Measurements from ENCODE around the gene DDX31.
"Not testable (repeated sequence)": the region's sequence is repeated elsewhere in the genome, so short reads cannot be mapped to it uniquely, and the experiment has no call there.

Gene DDX31

DNA sequence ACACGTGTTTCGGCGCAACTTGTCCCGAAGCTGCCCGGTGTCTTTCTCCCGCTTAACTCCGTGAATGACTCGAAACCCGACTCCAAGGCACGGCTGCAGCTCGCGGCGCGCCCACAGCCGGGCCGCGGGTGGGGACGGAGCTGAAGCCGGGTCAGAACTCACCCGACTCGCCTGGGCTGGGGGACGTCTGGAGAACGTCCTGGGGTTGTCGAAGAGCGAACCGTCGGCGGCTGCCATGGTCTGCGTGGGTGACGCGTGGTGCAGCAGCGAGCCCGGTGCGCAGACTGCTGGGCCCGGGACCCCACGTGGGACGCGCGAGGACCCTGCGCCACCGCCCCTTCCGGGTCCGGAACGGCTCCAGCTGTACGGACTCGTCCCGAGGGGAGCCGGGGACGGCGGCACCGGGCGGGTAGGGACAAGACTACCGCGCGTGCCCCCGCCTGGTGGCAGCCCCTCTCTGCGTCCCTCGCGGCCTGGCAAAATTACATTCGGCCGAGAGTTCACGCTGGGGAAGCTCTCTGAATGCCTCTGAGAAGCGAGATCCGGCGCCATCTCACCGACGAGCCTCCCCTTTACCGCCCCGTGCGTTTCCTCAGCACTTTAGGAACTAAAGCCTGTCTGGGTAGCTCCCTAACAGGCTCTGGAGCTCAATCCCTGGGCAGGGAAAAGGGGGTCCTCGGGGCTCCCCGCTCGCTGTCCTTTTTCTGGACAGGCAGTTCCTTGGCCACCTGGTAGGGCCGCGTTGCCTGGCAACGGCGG, at the start of gene DDX31:
DDX31 (minus strand) TSS at position 286 of the 759 bp plus-strand sequence; CDS start at position 237, 49 bp downstream.
- H3K9me3 Mint-ChIP-seq, result no peaks in the 10 kb centered on the region
- peak; percentile 93 for ATAC-seq
- peak; percentile 92 to 96 for DNase-seq (ENCODE audit: low spot score in 2 of 2)
- peaks cover 30% of the 10 kb centered on the region for H3K4me1 Mint-ChIP-seq
- peaks cover 32% of the 10 kb centered on the region for H3K36me3 Mint-ChIP-seq
- peak within 1 kb of the TSS; percentile 89 for H3K4me3 Mint-ChIP-seq
- H3K27ac Mint-ChIP-seq, result peak within 1 kb of the TSS; percentile 94

DNA sequence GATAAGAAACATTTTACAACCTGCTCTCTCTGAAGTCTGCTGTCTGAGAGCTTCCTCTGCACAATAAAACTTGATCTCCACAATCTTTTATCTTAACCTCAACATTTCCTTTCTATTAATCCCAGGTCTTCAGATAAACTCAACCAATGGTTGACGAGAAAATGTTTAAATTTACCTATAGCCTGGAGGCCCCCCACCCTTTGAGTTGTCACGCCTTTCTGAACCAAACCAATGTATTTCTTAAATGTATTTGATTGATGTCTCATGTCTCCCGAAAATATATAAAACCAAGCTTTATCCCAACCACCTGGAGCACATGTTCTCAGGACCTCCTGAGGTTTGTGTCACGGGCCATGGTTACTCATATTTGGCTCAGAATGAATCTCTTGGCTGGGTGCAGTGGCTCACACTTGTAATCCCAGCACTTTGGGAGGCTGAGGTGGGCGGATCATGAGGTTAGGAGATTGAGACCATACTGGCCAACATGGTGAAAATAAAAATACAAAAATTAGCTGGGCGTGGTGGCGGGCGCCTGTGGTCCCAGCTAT, 48.7 kb upstream of the DDX31 start:
- not testable (repeated sequence) for H3K9me3 Mint-ChIP-seq; H3K27ac Mint-ChIP-seq; H3K36me3 Mint-ChIP-seq; H3K4me3 Mint-ChIP-seq; H3K4me1 Mint-ChIP-seq; ATAC-seq; DNase-seq (ENCODE audit: low spot score in 2 of 2)

DNA sequence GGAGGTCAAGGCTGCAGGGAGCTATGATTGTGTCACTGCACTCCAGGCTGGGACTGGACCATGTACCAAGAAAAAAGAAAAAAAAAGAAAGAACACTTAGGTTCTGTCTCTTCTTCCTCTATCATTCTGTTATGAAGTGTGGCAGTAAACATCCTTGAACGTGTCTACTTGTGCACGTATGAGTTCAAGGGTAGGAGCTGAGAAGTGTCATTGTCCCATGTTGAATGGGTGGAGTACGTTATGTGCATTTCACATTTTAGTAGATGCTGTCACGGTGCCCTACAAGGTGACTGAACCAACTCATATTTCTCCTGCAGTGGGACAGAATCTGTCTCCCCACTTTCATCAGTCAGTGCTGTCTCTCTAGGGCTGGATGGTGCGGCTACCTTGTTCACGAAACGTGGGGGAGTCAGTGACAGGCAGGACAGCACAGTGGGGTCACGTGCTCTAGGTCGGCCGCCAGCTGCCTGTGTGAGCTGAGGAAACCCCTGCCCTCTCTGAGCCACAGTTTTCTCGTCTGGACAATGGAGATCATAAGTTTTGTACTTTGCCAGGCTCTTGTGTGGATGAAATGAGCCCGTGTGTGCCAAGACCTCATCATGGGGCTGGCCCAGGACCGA, 47.7 kb upstream of the DDX31 start:
- Mint-ChIP-seq H3K4me3 (no peak overlapping the region), H3K36me3 (no peaks in the 10 kb centered on the region), H3K27ac (no peak overlapping the region), H3K9me3 (no peaks in the 10 kb centered on the region), H3K4me1 (no peaks in the 10 kb centered on the region)
- DNase-seq (ENCODE audit: low spot score in 2 of 2) (no peak), ATAC-seq (no peak)

DNA sequence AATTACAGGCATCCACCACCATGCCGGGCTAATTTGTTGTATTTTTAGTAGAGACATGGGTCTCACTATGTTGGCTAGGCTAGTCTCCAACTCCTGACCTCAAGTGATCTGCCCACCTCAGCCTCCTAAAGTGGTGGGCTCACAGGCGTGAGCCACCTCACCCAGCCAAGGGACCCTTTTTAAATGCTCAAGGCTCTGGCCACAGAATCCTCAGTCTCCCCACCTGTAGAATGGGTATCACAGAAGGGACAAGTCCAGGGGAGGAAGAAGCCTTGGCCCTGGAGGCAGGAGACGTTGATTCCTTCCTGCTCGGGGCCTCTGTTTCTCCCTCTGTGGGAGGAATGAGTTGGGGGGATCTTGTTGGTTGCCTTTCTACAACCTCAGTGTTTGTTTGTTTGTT, 46.2 kb upstream of the DDX31 start:
- H3K4me1 Mint-ChIP-seq, result no peaks in the 10 kb centered on the region
- no peak overlapping the region for H3K27ac Mint-ChIP-seq
- no peak for ATAC-seq
- H3K9me3 Mint-ChIP-seq, result no peaks in the 10 kb centered on the region
- no peak for DNase-seq (ENCODE audit: low spot score in 2 of 2)
- no peaks in the 10 kb centered on the region for H3K36me3 Mint-ChIP-seq
- no peak overlapping the region for H3K4me3 Mint-ChIP-seq

DNA sequence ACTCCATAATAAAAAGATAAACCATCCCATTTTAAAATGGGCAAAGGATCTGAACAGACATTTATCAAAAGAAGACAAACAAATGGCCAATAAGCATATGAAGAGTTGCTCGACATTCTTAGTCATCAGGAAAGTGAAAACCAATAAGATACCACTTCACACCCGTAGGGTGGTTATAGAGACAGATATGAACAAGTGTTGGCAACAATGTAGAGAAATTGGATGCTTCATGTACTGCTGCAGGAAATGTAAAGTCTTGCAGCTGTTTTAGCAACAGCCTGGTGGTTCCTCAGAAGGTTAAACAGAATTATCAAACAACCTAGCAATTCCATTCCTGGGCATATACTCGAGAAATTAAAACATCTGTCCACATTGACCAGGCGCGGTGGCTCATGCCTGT, 43.0 kb upstream of the DDX31 start:
- H3K4me1 Mint-ChIP-seq, result no peaks in the 10 kb centered on the region
- no peak overlapping the region for H3K27ac Mint-ChIP-seq
- ATAC-seq (peak; percentile 78), DNase-seq (ENCODE audit: low spot score in 2 of 2) (no peak)
- no peaks in the 10 kb centered on the region for H3K9me3 Mint-ChIP-seq
- no peak overlapping the region for H3K4me3 Mint-ChIP-seq
- H3K36me3 Mint-ChIP-seq, result no peaks in the 10 kb centered on the region

DNA sequence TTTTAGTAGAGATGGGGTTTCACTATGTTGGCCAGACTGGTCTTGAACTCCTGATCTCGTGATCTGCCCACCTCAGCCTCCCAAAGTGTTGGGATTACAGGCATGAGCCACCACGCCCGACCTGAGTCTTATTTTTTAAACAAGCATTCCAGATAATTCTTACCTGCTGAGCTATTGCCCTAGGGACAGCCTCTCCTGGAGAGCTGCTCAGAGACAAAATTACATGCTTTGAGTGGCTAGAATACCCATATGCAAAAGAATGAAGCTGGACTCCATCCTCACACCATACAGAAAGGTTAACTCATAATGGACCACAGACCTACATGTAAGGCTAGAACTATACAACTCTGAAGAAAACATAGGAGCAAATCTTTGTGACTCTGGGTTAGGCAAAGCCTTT, 42.1 kb upstream of the DDX31 start:
- Mint-ChIP-seq H3K27ac (no peak overlapping the region), H3K36me3 (no peaks in the 10 kb centered on the region), H3K4me1 (no peaks in the 10 kb centered on the region), H3K9me3 (no peaks in the 10 kb centered on the region), H3K4me3 (no peak overlapping the region)
- ATAC-seq, result no peak
- no peak for DNase-seq (ENCODE audit: low spot score in 2 of 2)

DNA sequence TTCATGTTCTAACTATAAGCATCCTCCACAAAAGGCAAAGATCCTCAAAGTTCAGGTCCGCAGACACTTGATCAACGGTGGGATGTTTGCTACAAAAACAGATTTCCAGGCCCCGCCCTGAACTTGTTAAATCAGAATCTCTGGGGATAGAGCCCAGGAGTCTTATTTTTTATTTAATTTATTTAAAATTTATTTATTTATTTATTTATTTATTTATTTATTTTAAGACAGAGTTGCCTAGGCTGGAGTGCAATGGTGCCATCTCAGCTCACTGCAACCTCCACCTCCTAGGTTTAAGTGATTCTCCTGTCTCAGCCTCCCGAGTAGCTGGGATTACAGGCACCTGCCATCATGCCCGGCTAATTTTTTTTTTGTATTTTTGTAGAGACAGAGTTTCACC, 41.4 kb upstream of the DDX31 start:
- H3K4me1 Mint-ChIP-seq, result not testable (repeated sequence)

DNA sequence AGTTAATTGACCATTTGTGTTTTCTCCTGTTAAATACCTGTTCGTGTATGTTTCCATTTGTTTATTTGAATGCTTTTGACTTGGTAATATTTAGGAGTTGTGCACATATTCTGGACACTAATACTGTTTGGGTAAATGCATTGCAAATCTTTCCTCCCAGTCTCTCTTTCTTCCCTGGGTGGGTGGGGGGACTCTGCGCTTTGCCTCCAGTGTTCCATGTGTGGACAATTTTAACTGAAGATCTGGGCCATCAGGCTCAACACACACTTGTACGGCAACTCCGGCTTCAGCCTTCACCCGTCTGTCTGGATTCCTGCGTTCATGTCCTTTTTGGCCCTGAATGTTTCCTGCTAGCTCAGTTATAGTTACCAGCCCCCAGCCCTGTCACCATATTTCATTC, 40.5 kb upstream of the DDX31 start:
- no peak for DNase-seq (ENCODE audit: low spot score in 2 of 2)
- H3K4me3 Mint-ChIP-seq, result no peak overlapping the region
- no peaks in the 10 kb centered on the region for H3K36me3 Mint-ChIP-seq
- H3K4me1 Mint-ChIP-seq, result no peaks in the 10 kb centered on the region
- no peak overlapping the region for H3K27ac Mint-ChIP-seq
- no peaks in the 10 kb centered on the region for H3K9me3 Mint-ChIP-seq
- ATAC-seq, result no peak

More for the DNA sequence above, 41.4 kb upstream of the DDX31 start:
- H3K9me3 Mint-ChIP-seq; H3K4me3 Mint-ChIP-seq; H3K36me3 Mint-ChIP-seq; H3K27ac Mint-ChIP-seq; ATAC-seq; DNase-seq (ENCODE audit: low spot score in 2 of 2): not testable (repeated sequence)

DNA sequence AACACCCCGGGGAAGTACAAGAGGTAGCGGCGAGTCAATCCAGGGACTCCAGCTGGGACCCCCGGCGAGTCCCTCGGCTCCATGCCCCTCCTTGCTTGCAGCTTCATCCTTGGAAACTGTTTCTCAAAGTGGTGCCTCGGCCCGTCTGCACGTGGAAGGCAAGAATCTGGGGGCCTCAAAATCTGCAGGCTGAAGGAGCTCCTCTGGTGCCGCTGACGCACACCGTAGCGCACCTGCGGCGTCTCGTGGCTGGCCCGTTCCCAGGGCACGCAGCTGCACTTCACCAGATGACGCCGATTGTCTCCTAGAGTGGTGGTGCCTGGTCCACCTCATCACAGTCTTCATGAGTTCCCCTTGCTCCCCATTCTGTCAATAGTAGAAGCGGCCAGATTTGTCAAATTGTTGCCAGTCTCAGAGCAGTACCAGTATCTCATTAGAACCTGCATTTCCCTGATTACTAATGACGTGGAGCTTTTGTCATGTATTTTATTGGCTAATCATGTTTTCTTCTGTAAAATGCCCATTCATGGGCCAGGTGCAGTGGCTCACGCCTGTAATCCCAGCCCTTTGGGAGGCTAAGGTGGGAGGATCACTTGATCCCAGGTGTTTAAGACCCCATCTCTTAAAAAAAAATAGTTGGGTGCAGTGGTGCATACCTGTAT, 39.1 kb upstream of the DDX31 start:
- Mint-ChIP-seq H3K36me3 (no peaks in the 10 kb centered on the region), H3K9me3 (no peaks in the 10 kb centered on the region), H3K27ac (no peak overlapping the region), H3K4me3 (no peak overlapping the region), H3K4me1 (no peaks in the 10 kb centered on the region)
- ATAC-seq, result no peak
- DNase-seq (ENCODE audit: low spot score in 2 of 2), result no peak

DNA sequence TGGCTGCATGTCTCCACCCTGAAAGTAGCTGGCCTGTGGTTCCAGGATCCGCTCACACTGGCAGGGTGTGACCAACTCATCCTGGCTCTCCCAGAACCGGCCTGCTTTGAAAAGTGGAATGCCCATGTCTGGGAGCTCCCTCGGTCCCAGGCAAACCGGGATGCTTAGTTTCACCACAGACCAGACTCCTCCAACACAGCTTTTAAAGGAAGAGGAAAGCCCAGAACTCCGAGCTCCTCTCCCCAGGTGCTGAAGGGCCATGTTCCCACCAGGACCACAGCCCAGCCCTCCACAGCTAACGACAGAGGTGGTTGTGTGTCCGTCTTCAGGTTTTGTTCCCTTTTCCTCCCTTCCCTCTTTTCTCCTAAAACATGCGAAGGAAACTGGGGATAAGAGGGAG, 38.5 kb upstream of the DDX31 start:
- DNase-seq (ENCODE audit: low spot score in 2 of 2) (no peak), ATAC-seq (no peak)
- H3K27ac Mint-ChIP-seq, result no peak overlapping the region
- no peaks in the 10 kb centered on the region for H3K36me3 Mint-ChIP-seq
- no peaks in the 10 kb centered on the region for H3K9me3 Mint-ChIP-seq
- H3K4me3 Mint-ChIP-seq, result no peak overlapping the region
- no peaks in the 10 kb centered on the region for H3K4me1 Mint-ChIP-seq

DNA sequence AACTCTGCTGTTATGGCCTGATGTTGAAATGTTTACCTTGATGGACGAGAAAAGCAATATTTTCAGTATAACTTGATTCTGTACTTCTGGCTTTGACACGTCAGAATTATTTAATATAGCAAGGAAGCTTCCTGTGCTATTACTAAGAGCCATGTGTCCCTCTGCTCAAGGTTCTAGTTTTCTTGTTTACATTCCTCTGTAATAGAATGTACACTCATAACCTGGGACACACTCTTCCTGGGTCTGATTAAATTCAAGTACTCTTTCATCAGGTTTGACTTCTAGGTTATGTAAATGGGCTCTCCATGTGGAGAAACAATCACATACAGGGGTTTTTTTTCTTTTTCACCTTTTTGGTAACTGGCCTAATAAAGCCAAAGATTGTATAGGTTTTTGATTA, 33.6 kb upstream of the DDX31 start:
- Mint-ChIP-seq H3K36me3 (no peaks in the 10 kb centered on the region), H3K4me1 (no peaks in the 10 kb centered on the region), H3K4me3 (no peak overlapping the region), H3K27ac (no peak overlapping the region), H3K9me3 (peaks cover 3% of the 10 kb centered on the region)
- ATAC-seq (no peak), DNase-seq (ENCODE audit: low spot score in 2 of 2) (no peak)

DNA sequence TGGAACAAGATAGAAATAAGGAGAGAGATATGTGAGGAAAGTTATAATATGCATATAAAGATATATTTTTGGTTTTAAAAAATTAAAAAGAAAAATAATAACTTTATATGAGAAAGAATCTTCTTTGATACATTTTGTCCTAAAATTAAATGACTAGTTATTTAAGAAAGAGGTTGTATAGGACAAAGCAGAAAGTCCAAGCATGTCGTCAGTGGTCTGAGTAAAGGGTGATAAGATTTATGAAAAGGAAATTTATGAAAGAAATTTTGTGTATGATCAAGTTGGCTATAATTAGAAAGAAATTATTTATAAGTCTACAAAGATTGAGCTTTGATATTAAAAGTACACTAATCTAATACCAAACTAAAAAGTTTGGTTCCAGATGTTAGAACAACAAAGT, 32.5 kb upstream of the DDX31 start:
- Mint-ChIP-seq H3K9me3 (peaks cover 11% of the 10 kb centered on the region), H3K27ac (no peak overlapping the region), H3K36me3 (no peaks in the 10 kb centered on the region), H3K4me3 (no peak overlapping the region), H3K4me1 (no peaks in the 10 kb centered on the region)
- DNase-seq (ENCODE audit: low spot score in 2 of 2), result no peak
- ATAC-seq, result no peak

DNA sequence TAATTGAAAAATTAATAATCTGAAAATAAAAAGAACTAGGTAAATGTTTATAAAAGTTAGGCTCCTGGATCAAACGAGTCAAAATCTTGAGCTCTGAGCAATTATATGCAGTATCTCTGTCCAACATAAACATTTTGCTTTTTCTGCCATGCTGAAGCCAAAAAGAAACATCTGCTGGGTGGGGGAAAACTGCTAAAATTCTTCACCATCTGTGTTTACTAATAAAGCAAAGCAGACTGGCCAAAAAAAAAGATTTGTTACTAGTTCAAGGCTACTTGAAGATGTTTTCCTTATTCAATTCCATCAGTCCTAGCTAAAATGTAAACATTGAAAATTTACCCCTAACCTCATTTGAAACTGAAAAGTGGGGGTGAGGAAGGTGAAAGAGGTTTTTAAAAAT, 30.2 kb upstream of the DDX31 start:
- DNase-seq (ENCODE audit: low spot score in 2 of 2) (no peak), ATAC-seq (no peak)
- Mint-ChIP-seq H3K36me3 (no peaks in the 10 kb centered on the region), H3K9me3 (peaks cover 20% of the 10 kb centered on the region), H3K27ac (no peak overlapping the region), H3K4me1 (no peaks in the 10 kb centered on the region), H3K4me3 (no peak overlapping the region)

DNA sequence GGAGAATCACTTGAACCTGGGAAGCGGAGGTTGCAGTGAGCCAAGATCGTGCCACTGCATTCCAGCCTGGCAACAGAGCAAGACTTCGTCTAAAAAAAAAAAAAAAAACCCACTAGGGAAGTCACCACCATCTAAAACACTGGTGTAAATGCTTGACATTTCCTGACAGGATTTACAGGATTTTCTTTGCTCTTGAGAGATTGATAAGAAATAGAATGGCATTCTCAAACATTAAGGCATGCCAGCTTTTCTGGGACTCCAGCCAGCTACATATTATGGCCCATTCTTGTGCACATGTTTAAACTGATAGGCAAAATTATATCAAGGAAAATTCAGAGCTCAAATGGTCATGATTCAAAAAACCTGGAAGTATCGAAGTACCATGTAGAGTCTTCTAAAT, 29.2 kb upstream of the DDX31 start:
- peaks cover 5% of the 10 kb centered on the region for H3K4me1 Mint-ChIP-seq
- H3K36me3 Mint-ChIP-seq, result no peaks in the 10 kb centered on the region
- ATAC-seq, result no peak
- no peak overlapping the region for H3K4me3 Mint-ChIP-seq
- DNase-seq (ENCODE audit: low spot score in 2 of 2), result no peak
- H3K27ac Mint-ChIP-seq, result no peak overlapping the region
- H3K9me3 Mint-ChIP-seq, result peaks cover 20% of the 10 kb centered on the region

DNA sequence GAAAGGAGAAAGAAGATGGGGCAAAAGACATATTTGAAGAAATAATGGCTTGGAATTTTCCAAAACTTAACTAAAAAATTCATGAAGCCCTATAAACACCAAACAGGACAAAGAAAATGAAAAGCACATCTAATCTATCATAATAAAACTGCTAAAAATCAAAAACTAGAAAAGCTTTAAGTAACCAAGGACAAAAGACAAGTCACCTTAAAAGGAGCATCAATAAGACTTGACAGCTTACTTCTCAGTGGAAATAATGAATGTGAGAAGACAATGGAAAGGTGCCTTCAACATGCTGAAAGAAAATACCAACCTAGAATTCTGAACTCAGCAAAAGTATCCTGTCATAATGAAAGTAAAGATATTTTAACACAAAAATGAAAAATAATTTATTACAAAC, 27.4 kb upstream of the DDX31 start:
- ATAC-seq, result no peak
- no peak for DNase-seq (ENCODE audit: low spot score in 2 of 2)
- Mint-ChIP-seq H3K36me3 (no peaks in the 10 kb centered on the region), H3K27ac (no peak overlapping the region), H3K9me3 (peaks cover 20% of the 10 kb centered on the region), H3K4me1 (peaks cover 6% of the 10 kb centered on the region), H3K4me3 (no peak overlapping the region)

DNA sequence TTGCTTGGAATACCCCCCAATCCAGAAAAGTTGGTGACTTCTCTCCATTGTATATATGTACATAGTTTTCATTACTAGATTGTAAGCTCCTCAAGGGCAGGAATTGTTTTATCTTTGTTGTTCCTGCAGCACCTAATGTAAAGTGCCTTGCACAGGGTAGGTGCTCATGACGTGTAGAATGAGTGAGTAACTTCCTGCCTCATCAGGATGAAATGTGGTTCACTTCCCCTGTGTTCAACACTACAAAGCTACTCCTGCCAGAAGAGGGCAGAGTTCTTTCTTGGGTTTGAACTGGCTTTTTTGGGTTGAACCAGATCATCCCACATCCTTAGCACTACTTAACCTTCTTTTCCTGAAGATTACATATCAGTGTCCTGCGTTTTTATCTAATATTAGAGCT, 24.4 kb upstream of the DDX31 start:
- Mint-ChIP-seq H3K36me3 (peaks cover 25% of the 10 kb centered on the region), H3K4me3 (no peak overlapping the region), H3K4me1 (peaks cover 6% of the 10 kb centered on the region)

More for the DNA sequence above, 24.4 kb upstream of the DDX31 start:
- DNase-seq (ENCODE audit: low spot score in 2 of 2) (peak in 1 of 2 donors; percentile 5), ATAC-seq (peak; percentile 95)
- peaks cover 20% of the 10 kb centered on the region for H3K9me3 Mint-ChIP-seq
- H3K27ac Mint-ChIP-seq, result no peak overlapping the region

All from stimulated activated effector memory CD8-positive, alpha-beta T cell treated with anti-CD3 and anti-CD28 coated beads, Interleukin-12 subunit alpha, Interleukin-12 subunit beta, amount 100 ng/mL, for 72 hours (primary cell).